NCI-H2196 (cell line): Measurements from ENCODE around the gene NATD1.

ENCODE experiments used
- DNase-seq: peaks from one replicate; lab custom pipeline; 2025; ENCODE audit not compliant: unreplicated experiment; lab: John Stamatoyannopoulos, UW

The NATD1 gene

GRCh38 chr17:21218101-21218500, 35.1 kb downstream of the NATD1 start:
- no peak for DNase-seq

GRCh38 chr17:21217346-21217745, 35.9 kb downstream of the NATD1 start:
- DNase-seq: no peak

- DNase-seq: no peak
Measured at GRCh38 chr17:21215935-21216334, 37.3 kb downstream of the NATD1 start.

- no peak for DNase-seq
Measured at GRCh38 chr17:21214777-21215541, 38.3 kb downstream of the NATD1 start.

- DNase-seq: peak; percentile 83
Measured at GRCh38 chr17:21214015-21214776, 39.0 kb downstream of the NATD1 start, which contains the start of gene TMEM11. TMEM11 (minus strand) TSS chr17:21214161; CDS start chr17:21214152, 9 bp downstream.

GRCh38 chr17:21213638-21214014, 39.6 kb downstream of the NATD1 start:
- no peak for DNase-seq

- no peak for DNase-seq
Measured at GRCh38 chr17:21212826-21213637, 40.2 kb downstream of the NATD1 start.

- no peak for DNase-seq
Measured at GRCh38 chr17:21211825-21212479, 41.3 kb downstream of the NATD1 start.

GRCh38 chr17:21210411-21211076, 42.7 kb downstream of the NATD1 start:
- no peak for DNase-seq

GRCh38 chr17:21209511-21210175, 43.6 kb downstream of the NATD1 start:
- peak; percentile 48 for DNase-seq

- DNase-seq: no peak
Measured at GRCh38 chr17:21208352-21208751, 44.9 kb downstream of the NATD1 start.

- no peak for DNase-seq
Measured at GRCh38 chr17:21204935-21205334, 48.3 kb downstream of the NATD1 start.

- DNase-seq: no peak
Measured at GRCh38 chr17:21202512-21202911, 50.7 kb downstream of the NATD1 start.

GRCh38 chr17:21201874-21202273, 51.3 kb downstream of the NATD1 start:
- no peak for DNase-seq

- DNase-seq: no peak
Measured at GRCh38 chr17:21201298-21201595, 52.0 kb downstream of the NATD1 start.

- DNase-seq: no peak
Measured at GRCh38 chr17:21200590-21201297, 52.5 kb downstream of the NATD1 start.

- DNase-seq: no peak
Measured at GRCh38 chr17:21199856-21200255, 53.4 kb downstream of the NATD1 start.

GRCh38 chr17:21199311-21199710, 53.9 kb downstream of the NATD1 start:
- DNase-seq: no peak

GRCh38 chr17:21198411-21198810, 54.8 kb downstream of the NATD1 start:
- DNase-seq: no peak
